Endothelial cell of umbilical vein (primary cell): ENCODE measurements around the gene AP3S1. TPM values are rescaled to one million over a fixed set of nuclear protein-coding genes. Genes with fewer than 3 reads are reported as not detected.

ENCODE experiments used
- BruUV-seq: library from RNA; stranded (reverse); fragments of 400-500 nt; replicated peaks from 2 replicates; lab custom pipeline; 2021; lab: Mats Ljungman, UMichigan
- CTCF ChIA-PET: fragments of 300-600, 350-600 bp; sonication (Branson Sonifier 250); formaldehyde crosslinking; loops from one replicate; lab custom pipeline; 2021; ENCODE audit warnings: antibody characterized with exemption, inconsistent platforms; lab: Charles Lee
- POLR2A ChIA-PET: fragments of 300-600, 350-600 bp; sonication (Branson Sonifier 250); formaldehyde crosslinking; loops from one replicate; lab custom pipeline; 2021; ENCODE audit warnings: antibody characterized with exemption, inconsistent platforms; lab: Charles Lee
- DNase-seq: peaks from one replicate; pipeline ENCODE4 v3.0.0-alpha.2; 2011; ENCODE audit warnings: low read depth, low spot score
- FAIRE-seq: peaks from 2 replicates; lab custom pipeline; 2011; peaks lifted over from hg19 to GRCh38; lab: Jason Lieb, UNC
- H2AFZ ChIP-seq: 2 replicates; pipeline ENCODE4 v1.6.0; 2012; ENCODE audit warnings: low read depth, low read length, control low read depth, inconsistent platforms
- H3K27ac ChIP-seq: 2 replicates; pipeline ENCODE4 v1.5.1; 2011; ENCODE audit warnings: low read depth, mild to moderate bottlenecking, control low read depth, low read length, moderate library complexity; ENCODE audit not compliant: insufficient read depth
- H3K27me3 ChIP-seq, 2 experiments: 2 replicates each; pipeline versions ENCODE4 v1.6.0 to v1.6.1; 2011; ENCODE audit warnings: low read length in 2 of 2, mixed read lengths in 1 of 2; ENCODE audit not compliant: control insufficient read depth in 2 of 2, insufficient read depth in 2 of 2
- H3K36me3 ChIP-seq, 2 experiments: 2 replicates in 1 of 2; 3 replicates in 1 of 2; pipeline ENCODE4 v1.5.1; 2011; ENCODE audit warnings: low read length in 2 of 2, mild to moderate bottlenecking in 1 of 2, moderate library complexity in 1 of 2; ENCODE audit not compliant: control insufficient read depth in 2 of 2, insufficient read depth in 2 of 2; ENCODE audit errors: extremely low read depth in 1 of 2
- H3K4me1 ChIP-seq: 3 replicates; pipeline ENCODE4 v1.5.1; 2011; ENCODE audit warnings: mild to moderate bottlenecking, low read length; ENCODE audit not compliant: control insufficient read depth, insufficient read depth; ENCODE audit errors: extremely low read depth
- H3K4me2 ChIP-seq: 2 replicates; pipeline ENCODE4 v1.6.1; 2011; ENCODE audit warnings: low read length, control low read depth, mixed read lengths; ENCODE audit not compliant: insufficient read depth
- H3K4me3 ChIP-seq, 3 experiments: fragments of 200-600 bp in 1 of 3; sonication (generic), shearing (Covaris generic) in 1 of 3; replicated peaks in 1 of 3; 2 replicates each; pipeline ENCODE4 v1.5.1; 2011 to 2016; ENCODE audit warnings: control low read depth in 3 of 3, low read length in 3 of 3, mild to moderate bottlenecking in 2 of 3, inconsistent platforms in 1 of 3, low read depth in 1 of 3, moderate library complexity in 1 of 3; ENCODE audit not compliant: insufficient read depth in 1 of 3
- H3K79me2 ChIP-seq: 2 replicates; pipeline ENCODE4 v1.6.0; 2012; ENCODE audit warnings: low read length, inconsistent platforms; ENCODE audit not compliant: control insufficient read depth, insufficient read depth
- H3K9ac ChIP-seq: replicated peaks from 2 replicates; pipeline ENCODE3; 2011; ENCODE audit warnings: low read length, control low read depth; ENCODE audit not compliant: insufficient read depth; ENCODE audit errors: extremely low read depth
- H3K9me1 ChIP-seq: replicated peaks from 3 replicates; pipeline ENCODE4 v1.6.0; 2011; ENCODE audit warnings: mild to moderate bottlenecking, low read length; ENCODE audit not compliant: control insufficient read depth, insufficient read depth; ENCODE audit errors: extremely low read depth
- H3K9me3 ChIP-seq: replicated peaks from 2 replicates; pipeline ENCODE4 v1.5.1; 2012; ENCODE audit warnings: low read length, inconsistent platforms; ENCODE audit not compliant: control insufficient read depth, insufficient read depth
- H4K20me1 ChIP-seq: replicated peaks from 2 replicates; pipeline ENCODE3; 2011; ENCODE audit warnings: mild to moderate bottlenecking, low read length; ENCODE audit not compliant: control insufficient read depth, insufficient read depth; ENCODE audit errors: extremely low read depth
- CTCF ChIP-seq, 2 donors: IDR thresholded peaks; 1 replicate in 1 of 2; 2 replicates in 1 of 2; pipeline ENCODE4 v1.5.1; 2011; ENCODE audit warnings: low read length in 2 of 2, mild to moderate bottlenecking in 2 of 2, moderate library complexity in 2 of 2, control low read depth in 1 of 2, inconsistent platforms in 1 of 2, low read depth in 1 of 2; ENCODE audit not compliant: insufficient read depth in 1 of 2; ENCODE audit errors: extremely low read depth in 1 of 2
- EZH2 ChIP-seq: IDR thresholded peaks from 2 replicates; pipeline ENCODE4 v1.6.1; 2012; ENCODE audit warnings: borderline replicate concordance, low read depth, mild to moderate bottlenecking, moderate library complexity, low read length, inconsistent platforms; ENCODE audit not compliant: severe bottlenecking
- FOS ChIP-seq: IDR thresholded peaks from 2 replicates; pipeline ENCODE4 v1.6.1; 2011; ENCODE audit warnings: mild to moderate bottlenecking, low read length, moderate library complexity, borderline replicate concordance; ENCODE audit not compliant: insufficient read depth
- GATA2 ChIP-seq: IDR thresholded peaks from 2 replicates; pipeline ENCODE4 v1.7.0; 2011; ENCODE audit warnings: low read depth, mild to moderate bottlenecking, moderate library complexity, mixed read lengths, low read length; ENCODE audit not compliant: insufficient read length, insufficient read depth
- JUN ChIP-seq: IDR thresholded peaks from 2 replicates; pipeline ENCODE4 v1.6.1; 2011; ENCODE audit warnings: borderline replicate concordance, low read depth; ENCODE audit not compliant: insufficient read length, insufficient read depth
- MAX ChIP-seq: IDR thresholded peaks from 2 replicates; pipeline ENCODE4 v1.6.1; 2011; ENCODE audit not compliant: insufficient read depth, insufficient read length
- MYC ChIP-seq: IDR thresholded peaks from one replicate; pipeline ENCODE4 v1.6.1; 2011; ENCODE audit warnings: mild to moderate bottlenecking, low read depth, low read length
- POLR2A ChIP-seq: IDR thresholded peaks from 2 replicates; pipeline ENCODE4 v1.6.1; 2012; ENCODE audit warnings: low read depth, mild to moderate bottlenecking, control low read depth, low read length
- POLR2AphosphoS5 ChIP-seq: IDR thresholded peaks from 2 replicates; pipeline ENCODE4 v1.6.1; 2012; ENCODE audit warnings: low read depth, mild to moderate bottlenecking, control low read depth, low read length, moderate library complexity; ENCODE audit not compliant: insufficient read depth
- dilution Hi-C: fragments of 300-500 bp; cut with MboI; formaldehyde crosslinking; loops from one replicate; pipeline ENCODE4 v1.15.0; 2019; ENCODE audit warnings: low sequenced_read_pairs; ENCODE audit not compliant: extremely low pct_ligation_motif_present
- intact Hi-C: fragments of 100-400 bp; cut with micrococcal nuclease; formaldehyde crosslinking; loops from one replicate; pipeline ENCODE4 v1.10.0; 2022
- polyA plus RNA-seq, 4 experiments: library from polyadenylated mRNA; depleted of rRNA in 3 of 4; stranded (reverse) in 3 of 4; unstranded in 1 of 4; fragments of >200 nt; gene quantifications; 2 replicates each; pipeline versions ENCODE4 v1.2.1 to v1.2.3, GENCODE V29; 2011 to 2012; ENCODE audit warnings: missing spikeins in 1 of 4
- total RNA-seq: library from RNA; stranded (reverse); gene quantifications from 2 replicates; pipeline ENCODE4 v1.2.3, GENCODE V29; 2021

The AP3S1 gene
- total and polyA plus RNA-seq, 2 donors (not counting 3 experiments of a cell fraction or from before 2014, with no cell fraction given) = 26.5 to 85.7 TPM

GRCh38 chr5:115850744-115851416 lies 9.1 kb downstream of the AP3S1 start:
- H3K27ac ChIP-seq = no peak overlapping the region
- ChIA-PET CTCF (interaction anchor here (0.6 to 1.2 kb wide), 2 partner anchors 11 to 185 kb away, joined by 3 read pairs; no protein-coding TSS in a partner anchor), POLR2A (no interaction called here)
- no peak for TF ChIP-seq FOS
- TF ChIP-seq CTCF (IDR thresholded peaks at IDR 0.05; ENCODE audit: extremely low read depth in 1 of 2, insufficient read depth in 1 of 2, low read depth in 1 of 2, low read length in 2 of 2) = no peak
- TF ChIP-seq POLR2A = no peak
- no peak overlapping the region for H3K9ac ChIP-seq
- no peaks in the 10 kb centered on the region for H3K36me3 ChIP-seq
- dilution Hi-C loops = no loop called here
- H3K9me1 ChIP-seq = no peaks in the 10 kb centered on the region
- no peaks in the 10 kb centered on the region for H3K9me3 ChIP-seq
- peaks cover 65% of the 10 kb centered on the region for H3K79me2 ChIP-seq
- H3K4me3 ChIP-seq = no peak overlapping the region
- FAIRE-seq (no peak), DNase-seq (peak; percentile 79)
- no peak overlapping the region for H2AFZ ChIP-seq
- no TSS peak for BruUV-seq
- H3K4me1 ChIP-seq = no peaks in the 10 kb centered on the region
- H4K20me1 ChIP-seq = peaks cover 5% of the 10 kb centered on the region
- no peaks in the 10 kb centered on the region for H3K27me3 ChIP-seq
- H3K4me2 ChIP-seq = no peak overlapping the region
- intact Hi-C loops = no loop called here

- FAIRE-seq = no peak
- dilution Hi-C loops = no loop called here
- TF ChIP-seq FOS (no peak), GATA2 (no peak), POLR2A (no peak), MYC (no peak), EZH2 (no peak), POLR2AphosphoS5 (no peak), CTCF (IDR thresholded peaks at IDR 0.05; ENCODE audit: extremely low read depth in 1 of 2, insufficient read depth in 1 of 2, low read depth in 1 of 2, low read length in 2 of 2) (no peak), MAX (no peak), JUN (no peak)
- no peak overlapping the region for H3K4me2 ChIP-seq
- BruUV-seq = no TSS peak
- CTCF ChIA-PET = no interaction called here
- peaks cover 17% of the 10 kb centered on the region for H4K20me1 ChIP-seq
- DNase-seq = no peak
- no peaks in the 10 kb centered on the region for H3K27me3 ChIP-seq
- no peak overlapping the region for H3K27ac ChIP-seq
- H3K9me1 ChIP-seq = no peaks in the 10 kb centered on the region
- no peak overlapping the region for H3K4me3 ChIP-seq
- intact Hi-C loops = no loop called here
- H3K9ac ChIP-seq = no peak overlapping the region
- H3K36me3 ChIP-seq = no peaks in the 10 kb centered on the region
- no peak overlapping the region for H2AFZ ChIP-seq
- H3K4me1 ChIP-seq = peaks cover 19% of the 10 kb centered on the region
- no peaks in the 10 kb centered on the region for H3K9me3 ChIP-seq
- peaks cover 68% of the 10 kb centered on the region for H3K79me2 ChIP-seq
- POLR2A ChIA-PET = no interaction called here
Observed at GRCh38 chr5:115854139-115854538, 12.4 kb downstream of the AP3S1 start.
